WTC11 (cell line): Measurements from ENCODE around the gene MANBA. TPM values are rescaled to one million over a fixed set of nuclear protein-coding genes. Genes with fewer than 3 reads are reported as not detected.

Experiments
- ATAC-seq: fragments of 200-7000 bp; cut with Tn5 transposase; 2 replicates; pipeline ENCODE4 v1.10.0; 2021; ENCODE audit warnings: mild to moderate bottlenecking, moderate library complexity
- CTCF ChIA-PET: fragments of 300-600 bp; sonication (Branson Sonifier 250); formaldehyde crosslinking; loops from one replicate; lab custom pipeline; 2021; ENCODE audit warnings: antibody characterized with exemption; lab: Charles Lee
- POLR2A ChIA-PET: fragments of 350-600 bp; sonication (Branson Sonifier 250); formaldehyde crosslinking; loops from one replicate; lab custom pipeline; 2021; ENCODE audit warnings: antibody characterized with exemption; lab: Charles Lee
- DNase-seq: peaks from one replicate; pipeline ENCODE4 v3.0.0; 2021; ENCODE audit warnings: low spot score
- H3K27ac Mint-ChIP-seq: 2 replicates; pipeline ENCODE4 v1.8.0; 2021; ENCODE audit warnings: mixed read lengths
- H3K27me3 Mint-ChIP-seq: 2 replicates; pipeline ENCODE4 v1.8.0; 2021; ENCODE audit warnings: low read depth, mild to moderate bottlenecking, moderate library complexity, mixed read lengths
- H3K36me3 Mint-ChIP-seq: 2 replicates; pipeline ENCODE4 v1.8.0; 2021; ENCODE audit warnings: mixed read lengths
- H3K4me1 Mint-ChIP-seq: 2 replicates; pipeline ENCODE4 v1.8.0; 2022; ENCODE audit warnings: mixed read lengths
- H3K4me3 Mint-ChIP-seq: 2 replicates; pipeline ENCODE4 v1.8.0; 2021; ENCODE audit warnings: mild to moderate bottlenecking, moderate library complexity, mixed read lengths
- H3K9me3 Mint-ChIP-seq: 2 replicates; pipeline ENCODE4 v1.8.0; 2021; ENCODE audit warnings: mixed read lengths
- ATF1 ChIP-seq: sonication (generic); formaldehyde crosslinking; IDR thresholded peaks from 2 replicates; pipeline ENCODE4 v1.8.1; 2023; ENCODE audit warnings: mild to moderate bottlenecking, moderate library complexity, missing genetic modification reagents
- CREB1 ChIP-seq: sonication (generic); formaldehyde crosslinking; IDR thresholded peaks from 2 replicates; pipeline ENCODE4 v1.8.0; 2023; ENCODE audit warnings: mild to moderate bottlenecking, missing genetic modification reagents
- GABPB1 ChIP-seq: sonication (generic); formaldehyde crosslinking; IDR thresholded peaks from 2 replicates; pipeline ENCODE4 v1.8.1; 2023; ENCODE audit warnings: mild to moderate bottlenecking, missing genetic modification reagents
- IRF2 ChIP-seq: sonication (generic); formaldehyde crosslinking; IDR thresholded peaks from 2 replicates; pipeline ENCODE4 v1.8.0; 2022; ENCODE audit warnings: low read depth, missing genetic modification reagents, borderline replicate concordance
- KAT7 ChIP-seq: sonication (generic); formaldehyde crosslinking; IDR thresholded peaks from 2 replicates; pipeline ENCODE4 v1.8.1; 2023; ENCODE audit warnings: missing genetic modification reagents, mild to moderate bottlenecking, borderline replicate concordance
- NFYB ChIP-seq: sonication (generic); formaldehyde crosslinking; conservative IDR thresholded peaks from 2 replicates; pipeline ENCODE4 v1.8.0; 2022; ENCODE audit warnings: low read depth, missing genetic modification reagents
- NR2C2 ChIP-seq: sonication (generic); formaldehyde crosslinking; IDR thresholded peaks from 2 replicates; pipeline ENCODE4 v1.8.0; 2022; ENCODE audit warnings: mild to moderate bottlenecking, missing genetic modification reagents
- NR3C1 ChIP-seq: sonication (generic); formaldehyde crosslinking; conservative IDR thresholded peaks from 2 replicates; pipeline ENCODE4 v1.8.1; 2023; ENCODE audit warnings: low read depth, mild to moderate bottlenecking, missing genetic modification reagents
- SMAD3 ChIP-seq: sonication (generic); formaldehyde crosslinking; IDR thresholded peaks from 2 replicates; pipeline ENCODE4 v1.8.0; 2022; ENCODE audit warnings: missing genetic modification reagents, mild to moderate bottlenecking, borderline replicate concordance
- TCF7 ChIP-seq: sonication (generic); formaldehyde crosslinking; IDR thresholded peaks from 2 replicates; pipeline ENCODE4 v1.8.0; 2022; ENCODE audit warnings: mild to moderate bottlenecking, low read depth, missing genetic modification reagents, moderate library complexity
- TEAD4 ChIP-seq: sonication (generic); formaldehyde crosslinking; IDR thresholded peaks from 2 replicates; pipeline ENCODE4 v1.8.0; 2022; ENCODE audit warnings: mild to moderate bottlenecking, missing genetic modification reagents
- ZBTB21 ChIP-seq: sonication (generic); formaldehyde crosslinking; IDR thresholded peaks from 2 replicates; pipeline ENCODE4 v1.8.1; 2023; ENCODE audit warnings: mild to moderate bottlenecking, missing genetic modification reagents, borderline replicate concordance
- total RNA-seq: library from RNA; stranded (reverse); gene quantifications from 3 replicates; pipeline ENCODE4 v1.2.3, GENCODE V29; 2021
- TF ChIP-seq, protein P1 (sequence below): sonication (generic); formaldehyde crosslinking; IDR thresholded peaks from 2 replicates; pipeline ENCODE4 v1.8.1; 2023; ENCODE audit warnings: mild to moderate bottlenecking, missing genetic modification reagents
- TF ChIP-seq, protein P2 (sequence below): sonication (generic); formaldehyde crosslinking; IDR thresholded peaks from 2 replicates; pipeline ENCODE4 v1.8.1; 2023; ENCODE audit warnings: mild to moderate bottlenecking, missing genetic modification reagents
- TF ChIP-seq, protein P3 (sequence below): sonication (generic); formaldehyde crosslinking; IDR thresholded peaks from 2 replicates; pipeline ENCODE4 v1.8.0; 2023; ENCODE audit warnings: missing genetic modification reagents
- TF ChIP-seq, protein P4 (sequence below): sonication (generic); formaldehyde crosslinking; conservative IDR thresholded peaks from 2 replicates; pipeline ENCODE4 v1.8.1; 2022; ENCODE audit warnings: mild to moderate bottlenecking, missing genetic modification reagents
- TF ChIP-seq, protein P5 (sequence below): sonication (generic); formaldehyde crosslinking; IDR thresholded peaks from 2 replicates; pipeline ENCODE4 v1.8.0; 2022; ENCODE audit warnings: mild to moderate bottlenecking, missing genetic modification reagents
- TF ChIP-seq, protein P6 (sequence below): sonication (generic); formaldehyde crosslinking; IDR thresholded peaks from 2 replicates; pipeline ENCODE4 v1.8.1; 2022; ENCODE audit warnings: mild to moderate bottlenecking, missing genetic modification reagents, moderate library complexity, borderline replicate concordance
- TF ChIP-seq, protein P7 (sequence below): sonication (generic); formaldehyde crosslinking; IDR thresholded peaks from 2 replicates; pipeline ENCODE4 v1.8.0; 2022; ENCODE audit warnings: mild to moderate bottlenecking, missing genetic modification reagents
- TF ChIP-seq, protein P8 (sequence below): fragments of 250-450 bp; sonication (Bioruptor Pico); conservative IDR thresholded peaks from 2 replicates; pipeline ENCODE4 v1.9.0; 2021; ENCODE audit warnings: mild to moderate bottlenecking
- TF ChIP-seq, protein P9 (sequence below): sonication (generic); formaldehyde crosslinking; IDR thresholded peaks from 2 replicates; pipeline ENCODE4 v1.8.0; 2023; ENCODE audit warnings: mild to moderate bottlenecking, missing genetic modification reagents

The MANBA gene
- total RNA-seq, 1 experiment from 2014 or later: 35.1 TPM

DNA sequence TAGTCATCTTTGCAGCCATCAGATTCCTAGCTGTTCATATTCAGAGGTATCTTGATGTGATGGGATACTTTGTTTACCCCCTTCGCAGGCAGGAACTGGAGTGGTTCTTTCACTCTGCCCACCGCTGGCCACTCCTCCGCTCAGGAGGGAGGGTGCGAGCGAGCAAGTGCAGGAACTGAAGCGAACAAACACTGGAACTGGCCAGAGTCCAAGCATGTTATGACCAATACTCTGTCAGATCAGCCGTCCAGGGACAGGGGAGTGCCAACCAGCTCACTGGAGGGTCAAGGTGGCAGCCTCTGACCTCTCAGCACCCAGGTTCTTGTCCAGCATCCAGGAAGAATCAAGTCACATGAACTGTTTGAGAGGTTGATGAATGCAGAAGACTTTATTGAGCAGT is 18.0 kb upstream of the MANBA start:
- no peaks in the 10 kb centered on the region for H3K9me3 Mint-ChIP-seq
- ATAC-seq: peak; percentile 32
- CTCF ChIA-PET: no interaction called here
- TF ChIP-seq NR3C1 (CRISPR knock-in tag) (no peak), ATF1 (CRISPR knock-in tag) (no peak), GABPB1 (peak; percentile 30; the same call in 1 of the 2 replicates), NR2C2 (CRISPR knock-in tag) (no peak), TCF7 (CRISPR knock-in tag) (no peak), ZBTB21 (CRISPR knock-in tag) (no peak)
- TF ChIP-seq, protein P1, sequence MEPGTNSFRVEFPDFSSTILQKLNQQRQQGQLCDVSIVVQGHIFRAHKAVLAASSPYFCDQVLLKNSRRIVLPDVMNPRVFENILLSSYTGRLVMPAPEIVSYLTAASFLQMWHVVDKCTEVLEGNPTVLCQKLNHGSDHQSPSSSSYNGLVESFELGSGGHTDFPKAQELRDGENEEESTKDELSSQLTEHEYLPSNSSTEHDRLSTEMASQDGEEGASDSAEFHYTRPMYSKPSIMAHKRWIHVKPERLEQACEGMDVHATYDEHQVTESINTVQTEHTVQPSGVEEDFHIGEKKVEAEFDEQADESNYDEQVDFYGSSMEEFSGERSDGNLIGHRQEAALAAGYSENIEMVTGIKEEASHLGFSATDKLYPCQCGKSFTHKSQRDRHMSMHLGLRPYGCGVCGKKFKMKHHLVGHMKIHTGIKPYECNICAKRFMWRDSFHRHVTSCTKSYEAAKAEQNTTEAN (CRISPR knock-in tag): no peak
- TF ChIP-seq, protein P2, sequence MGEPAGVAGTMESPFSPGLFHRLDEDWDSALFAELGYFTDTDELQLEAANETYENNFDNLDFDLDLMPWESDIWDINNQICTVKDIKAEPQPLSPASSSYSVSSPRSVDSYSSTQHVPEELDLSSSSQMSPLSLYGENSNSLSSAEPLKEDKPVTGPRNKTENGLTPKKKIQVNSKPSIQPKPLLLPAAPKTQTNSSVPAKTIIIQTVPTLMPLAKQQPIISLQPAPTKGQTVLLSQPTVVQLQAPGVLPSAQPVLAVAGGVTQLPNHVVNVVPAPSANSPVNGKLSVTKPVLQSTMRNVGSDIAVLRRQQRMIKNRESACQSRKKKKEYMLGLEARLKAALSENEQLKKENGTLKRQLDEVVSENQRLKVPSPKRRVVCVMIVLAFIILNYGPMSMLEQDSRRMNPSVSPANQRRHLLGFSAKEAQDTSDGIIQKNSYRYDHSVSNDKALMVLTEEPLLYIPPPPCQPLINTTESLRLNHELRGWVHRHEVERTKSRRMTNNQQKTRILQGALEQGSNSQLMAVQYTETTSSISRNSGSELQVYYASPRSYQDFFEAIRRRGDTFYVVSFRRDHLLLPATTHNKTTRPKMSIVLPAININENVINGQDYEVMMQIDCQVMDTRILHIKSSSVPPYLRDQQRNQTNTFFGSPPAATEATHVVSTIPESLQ (CRISPR knock-in tag): no peak
- POLR2A ChIA-PET: no interaction called here
- no peak for DNase-seq
- H3K4me1 Mint-ChIP-seq: 0 out of 2 replicates have a peak, but pooled peaks cover 3% of the 10 kb centered on the region
- no peak overlapping the region for H3K27ac Mint-ChIP-seq
- no peaks in the 10 kb centered on the region for H3K36me3 Mint-ChIP-seq
- H3K4me3 Mint-ChIP-seq: no peak overlapping the region
- peaks cover 3% of the 10 kb centered on the region for H3K27me3 Mint-ChIP-seq

DNA sequence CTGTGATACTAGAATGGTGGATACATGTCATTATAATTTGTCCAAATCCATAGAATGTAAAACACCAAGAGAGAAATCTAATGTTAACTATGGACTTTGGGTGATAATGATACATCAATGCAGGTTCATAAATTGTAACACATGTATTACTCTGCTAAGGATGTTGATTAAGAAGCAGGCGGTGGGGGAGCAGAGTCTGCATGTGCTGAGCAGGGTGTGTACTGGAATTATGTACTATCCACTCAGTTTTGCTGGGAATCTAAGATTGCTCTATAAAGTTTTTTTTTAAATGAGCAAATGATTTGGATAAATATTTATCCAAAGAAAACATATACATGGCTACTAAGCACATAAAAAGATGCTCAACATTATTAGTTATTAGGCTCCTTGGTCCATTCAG is 15.0 kb upstream of the MANBA start:
- ChIA-PET CTCF (no interaction called here), POLR2A (interaction anchor here (0.6 kb wide), 1 partner anchor 1442 kb away, joined by 6 read pairs; no protein-coding TSS in a partner anchor)
- Mint-ChIP-seq H3K27ac (no peak overlapping the region), H3K36me3 (no peaks in the 10 kb centered on the region), H3K27me3 (peaks cover 3% of the 10 kb centered on the region; the same call in 1 of the 2 replicates), H3K4me3 (no peak overlapping the region), H3K9me3 (no peaks in the 10 kb centered on the region), H3K4me1 (0 out of 2 replicates have a peak, but pooled peaks cover 3% of the 10 kb centered on the region)
- DNase-seq: no peak
- no peak for ATAC-seq
- TF ChIP-seq NR3C1 (CRISPR knock-in tag) (no peak), NFYB (CRISPR knock-in tag) (no peak), CREB1 (no peak), NR2C2 (CRISPR knock-in tag) (no peak), IRF2 (no peak), SMAD3 (CRISPR knock-in tag) (no peak), KAT7 (CRISPR knock-in tag) (no peak), TEAD4 (CRISPR knock-in tag) (no peak)
- TF ChIP-seq, protein P3, sequence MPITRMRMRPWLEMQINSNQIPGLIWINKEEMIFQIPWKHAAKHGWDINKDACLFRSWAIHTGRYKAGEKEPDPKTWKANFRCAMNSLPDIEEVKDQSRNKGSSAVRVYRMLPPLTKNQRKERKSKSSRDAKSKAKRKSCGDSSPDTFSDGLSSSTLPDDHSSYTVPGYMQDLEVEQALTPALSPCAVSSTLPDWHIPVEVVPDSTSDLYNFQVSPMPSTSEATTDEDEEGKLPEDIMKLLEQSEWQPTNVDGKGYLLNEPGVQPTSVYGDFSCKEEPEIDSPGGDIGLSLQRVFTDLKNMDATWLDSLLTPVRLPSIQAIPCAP: no peak
- TF ChIP-seq, protein P4, sequence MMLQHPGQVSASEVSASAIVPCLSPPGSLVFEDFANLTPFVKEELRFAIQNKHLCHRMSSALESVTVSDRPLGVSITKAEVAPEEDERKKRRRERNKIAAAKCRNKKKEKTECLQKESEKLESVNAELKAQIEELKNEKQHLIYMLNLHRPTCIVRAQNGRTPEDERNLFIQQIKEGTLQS (CRISPR knock-in tag): no peak
- TF ChIP-seq, protein P5, sequence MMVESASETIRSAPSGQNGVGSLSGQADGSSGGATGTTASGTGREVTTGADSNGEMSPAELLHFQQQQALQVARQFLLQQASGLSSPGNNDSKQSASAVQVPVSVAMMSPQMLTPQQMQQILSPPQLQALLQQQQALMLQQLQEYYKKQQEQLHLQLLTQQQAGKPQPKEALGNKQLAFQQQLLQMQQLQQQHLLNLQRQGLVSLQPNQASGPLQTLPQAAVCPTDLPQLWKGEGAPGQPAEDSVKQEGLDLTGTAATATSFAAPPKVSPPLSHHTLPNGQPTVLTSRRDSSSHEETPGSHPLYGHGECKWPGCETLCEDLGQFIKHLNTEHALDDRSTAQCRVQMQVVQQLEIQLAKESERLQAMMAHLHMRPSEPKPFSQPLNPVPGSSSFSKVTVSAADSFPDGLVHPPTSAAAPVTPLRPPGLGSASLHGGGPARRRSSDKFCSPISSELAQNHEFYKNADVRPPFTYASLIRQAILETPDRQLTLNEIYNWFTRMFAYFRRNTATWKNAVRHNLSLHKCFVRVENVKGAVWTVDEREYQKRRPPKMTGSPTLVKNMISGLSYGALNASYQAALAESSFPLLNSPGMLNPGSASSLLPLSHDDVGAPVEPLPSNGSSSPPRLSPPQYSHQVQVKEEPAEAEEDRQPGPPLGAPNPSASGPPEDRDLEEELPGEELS: no peak
- TF ChIP-seq, protein P6, sequence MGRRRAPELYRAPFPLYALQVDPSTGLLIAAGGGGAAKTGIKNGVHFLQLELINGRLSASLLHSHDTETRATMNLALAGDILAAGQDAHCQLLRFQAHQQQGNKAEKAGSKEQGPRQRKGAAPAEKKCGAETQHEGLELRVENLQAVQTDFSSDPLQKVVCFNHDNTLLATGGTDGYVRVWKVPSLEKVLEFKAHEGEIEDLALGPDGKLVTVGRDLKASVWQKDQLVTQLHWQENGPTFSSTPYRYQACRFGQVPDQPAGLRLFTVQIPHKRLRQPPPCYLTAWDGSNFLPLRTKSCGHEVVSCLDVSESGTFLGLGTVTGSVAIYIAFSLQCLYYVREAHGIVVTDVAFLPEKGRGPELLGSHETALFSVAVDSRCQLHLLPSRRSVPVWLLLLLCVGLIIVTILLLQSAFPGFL (CRISPR knock-in tag): no peak
- TF ChIP-seq, protein P7, sequence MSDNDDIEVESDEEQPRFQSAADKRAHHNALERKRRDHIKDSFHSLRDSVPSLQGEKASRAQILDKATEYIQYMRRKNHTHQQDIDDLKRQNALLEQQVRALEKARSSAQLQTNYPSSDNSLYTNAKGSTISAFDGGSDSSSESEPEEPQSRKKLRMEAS: no peak
- TF ChIP-seq, protein P8, sequence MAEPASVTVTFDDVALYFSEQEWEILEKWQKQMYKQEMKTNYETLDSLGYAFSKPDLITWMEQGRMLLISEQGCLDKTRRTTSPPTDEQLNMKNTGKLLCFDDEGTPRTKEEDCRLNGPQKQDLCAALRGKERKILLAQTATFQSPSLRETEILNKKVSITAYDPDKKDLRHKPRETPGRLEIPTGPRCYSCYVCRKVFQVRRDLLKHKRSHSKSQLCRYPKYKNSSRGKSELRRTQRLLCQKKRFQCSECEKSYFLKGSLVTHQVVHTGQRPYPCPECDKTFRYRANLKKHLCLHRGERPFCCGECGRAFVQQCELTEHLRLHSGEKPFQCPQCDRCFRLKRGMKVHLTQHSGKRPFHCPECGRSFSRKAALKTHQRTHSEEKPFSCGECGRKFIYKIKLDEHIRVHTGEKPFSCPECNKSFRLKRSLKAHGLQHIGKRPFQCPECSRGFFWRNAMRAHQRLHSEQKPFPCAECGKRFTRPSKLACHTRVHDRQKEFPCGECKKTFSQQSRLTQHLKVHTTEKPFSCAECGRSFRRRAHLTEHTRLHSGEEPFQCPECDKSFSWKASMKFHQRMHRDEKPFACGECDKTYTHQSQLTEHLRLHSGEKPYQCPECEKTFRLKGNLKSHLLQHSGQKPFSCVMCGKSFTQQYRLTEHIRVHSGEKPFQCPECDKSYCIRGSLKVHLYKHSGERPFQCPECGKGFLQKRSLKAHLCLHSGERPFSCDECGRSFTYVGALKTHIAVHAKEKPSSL (CRISPR knock-in tag): no peak
- TF ChIP-seq, protein P9, sequence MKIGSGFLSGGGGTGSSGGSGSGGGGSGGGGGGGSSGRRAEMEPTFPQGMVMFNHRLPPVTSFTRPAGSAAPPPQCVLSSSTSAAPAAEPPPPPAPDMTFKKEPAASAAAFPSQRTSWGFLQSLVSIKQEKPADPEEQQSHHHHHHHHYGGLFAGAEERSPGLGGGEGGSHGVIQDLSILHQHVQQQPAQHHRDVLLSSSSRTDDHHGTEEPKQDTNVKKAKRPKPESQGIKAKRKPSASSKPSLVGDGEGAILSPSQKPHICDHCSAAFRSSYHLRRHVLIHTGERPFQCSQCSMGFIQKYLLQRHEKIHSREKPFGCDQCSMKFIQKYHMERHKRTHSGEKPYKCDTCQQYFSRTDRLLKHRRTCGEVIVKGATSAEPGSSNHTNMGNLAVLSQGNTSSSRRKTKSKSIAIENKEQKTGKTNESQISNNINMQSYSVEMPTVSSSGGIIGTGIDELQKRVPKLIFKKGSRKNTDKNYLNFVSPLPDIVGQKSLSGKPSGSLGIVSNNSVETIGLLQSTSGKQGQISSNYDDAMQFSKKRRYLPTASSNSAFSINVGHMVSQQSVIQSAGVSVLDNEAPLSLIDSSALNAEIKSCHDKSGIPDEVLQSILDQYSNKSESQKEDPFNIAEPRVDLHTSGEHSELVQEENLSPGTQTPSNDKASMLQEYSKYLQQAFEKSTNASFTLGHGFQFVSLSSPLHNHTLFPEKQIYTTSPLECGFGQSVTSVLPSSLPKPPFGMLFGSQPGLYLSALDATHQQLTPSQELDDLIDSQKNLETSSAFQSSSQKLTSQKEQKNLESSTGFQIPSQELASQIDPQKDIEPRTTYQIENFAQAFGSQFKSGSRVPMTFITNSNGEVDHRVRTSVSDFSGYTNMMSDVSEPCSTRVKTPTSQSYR (CRISPR knock-in tag): no peak
